ENCODE data around the gene FBXL14. TPM values are rescaled to one million over a fixed set of nuclear protein-coding genes. Genes with fewer than 3 reads are reported as not detected.

FBXL14 gene
- total RNA-seq, 3 donors from 2014 or later: 8.2 to 12.9 (median 8.5) TPM

DNA sequence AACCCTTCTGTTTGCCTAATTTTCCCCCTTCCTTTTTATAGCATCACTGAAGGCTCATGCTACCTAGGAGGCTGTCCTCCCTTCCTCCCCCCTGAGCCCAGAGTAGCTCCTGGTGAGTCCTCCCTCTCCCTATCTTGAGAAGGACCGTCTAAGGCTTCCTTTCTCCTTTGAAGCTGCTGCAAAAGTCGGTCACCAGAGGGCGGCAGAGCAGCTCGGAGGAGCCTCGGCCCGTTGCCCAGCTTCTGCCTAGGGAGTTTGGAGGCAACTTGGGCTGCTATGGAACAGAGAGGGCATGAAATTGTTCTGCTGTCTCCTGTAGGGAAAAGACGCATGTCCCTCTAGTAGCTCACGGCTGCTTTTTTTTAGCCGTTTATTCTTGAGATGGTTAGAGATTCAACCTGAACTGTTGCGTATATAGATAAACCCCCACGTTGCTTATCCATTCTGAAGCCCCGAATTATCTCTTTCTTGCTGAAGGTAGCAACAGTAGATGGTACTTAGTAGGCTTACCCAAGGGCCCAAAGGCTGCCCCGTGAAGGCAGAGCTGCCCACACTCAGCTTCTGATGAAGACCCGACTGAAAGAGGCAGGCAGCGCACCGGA lies 40.3 kb upstream of the FBXL14 start:
- H3K4me3 ChIP-seq: no peak overlapping the region
- intact Hi-C loops (cut with DNase I; ENCODE audit: low total_unique reads): no loop called here
- DNase-seq (ENCODE audit: low spot score in 2 of 2): peak; percentile 47 to 75
- no peaks in the 10 kb centered on the region for H3K27me3 ChIP-seq
- TF ChIP-seq POLR2AphosphoS5 (IDR thresholded peaks at IDR 0.05): no peak
- TF ChIP-seq, protein P1, sequence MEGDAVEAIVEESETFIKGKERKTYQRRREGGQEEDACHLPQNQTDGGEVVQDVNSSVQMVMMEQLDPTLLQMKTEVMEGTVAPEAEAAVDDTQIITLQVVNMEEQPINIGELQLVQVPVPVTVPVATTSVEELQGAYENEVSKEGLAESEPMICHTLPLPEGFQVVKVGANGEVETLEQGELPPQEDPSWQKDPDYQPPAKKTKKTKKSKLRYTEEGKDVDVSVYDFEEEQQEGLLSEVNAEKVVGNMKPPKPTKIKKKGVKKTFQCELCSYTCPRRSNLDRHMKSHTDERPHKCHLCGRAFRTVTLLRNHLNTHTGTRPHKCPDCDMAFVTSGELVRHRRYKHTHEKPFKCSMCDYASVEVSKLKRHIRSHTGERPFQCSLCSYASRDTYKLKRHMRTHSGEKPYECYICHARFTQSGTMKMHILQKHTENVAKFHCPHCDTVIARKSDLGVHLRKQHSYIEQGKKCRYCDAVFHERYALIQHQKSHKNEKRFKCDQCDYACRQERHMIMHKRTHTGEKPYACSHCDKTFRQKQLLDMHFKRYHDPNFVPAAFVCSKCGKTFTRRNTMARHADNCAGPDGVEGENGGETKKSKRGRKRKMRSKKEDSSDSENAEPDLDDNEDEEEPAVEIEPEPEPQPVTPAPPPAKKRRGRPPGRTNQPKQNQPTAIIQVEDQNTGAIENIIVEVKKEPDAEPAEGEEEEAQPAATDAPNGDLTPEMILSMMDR (IDR thresholded peaks at IDR 0.05): peak; percentile 18 to 58 (median 57)
- no peaks in the 10 kb centered on the region for H3K9me3 ChIP-seq
- no peak overlapping the region for H3K27ac ChIP-seq
- peaks cover 0 to 1% of the 10 kb centered on the region in 2 donors for H3K4me1 ChIP-seq
- no peaks in the 10 kb centered on the region for H3K36me3 ChIP-seq

DNA sequence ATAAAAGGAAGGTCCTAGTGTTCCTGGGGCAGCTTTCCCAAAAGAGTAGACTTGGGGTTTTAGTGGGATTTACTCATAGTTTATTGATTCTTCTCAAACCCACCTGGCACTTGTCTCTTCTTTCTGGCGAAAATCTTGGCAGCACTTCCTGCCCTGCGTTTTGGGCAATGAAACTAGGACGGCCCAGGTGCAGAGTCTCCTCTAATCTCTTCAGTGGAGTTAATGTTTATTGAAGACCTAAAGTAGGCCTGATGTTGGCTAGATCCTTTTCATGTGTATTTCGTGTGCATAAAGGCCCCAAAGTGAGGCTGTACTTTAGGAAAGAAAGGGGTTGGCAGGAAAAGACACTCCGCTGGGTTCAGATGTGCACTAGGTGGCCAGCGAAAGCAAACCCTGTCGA lies 39.8 kb upstream of the FBXL14 start:
- intact Hi-C loops (cut with DNase I; ENCODE audit: low total_unique reads): no loop called here
- H3K27me3 ChIP-seq: no peaks in the 10 kb centered on the region
- H3K9me3 ChIP-seq: no peaks in the 10 kb centered on the region
- no peak overlapping the region for H3K27ac ChIP-seq
- no peak overlapping the region for H3K4me3 ChIP-seq
- DNase-seq (ENCODE audit: low spot score in 2 of 2): no peak
- no peaks in the 10 kb centered on the region for H3K36me3 ChIP-seq
- peaks cover 0 to 4% of the 10 kb centered on the region in 2 donors for H3K4me1 ChIP-seq
- no peak for TF ChIP-seq POLR2A (IDR thresholded peaks at IDR 0.05)
- TF ChIP-seq, protein P1 (IDR thresholded peaks at IDR 0.05): no peak
- TF ChIP-seq POLR2AphosphoS5 (IDR thresholded peaks at IDR 0.05): no peak

DNA sequence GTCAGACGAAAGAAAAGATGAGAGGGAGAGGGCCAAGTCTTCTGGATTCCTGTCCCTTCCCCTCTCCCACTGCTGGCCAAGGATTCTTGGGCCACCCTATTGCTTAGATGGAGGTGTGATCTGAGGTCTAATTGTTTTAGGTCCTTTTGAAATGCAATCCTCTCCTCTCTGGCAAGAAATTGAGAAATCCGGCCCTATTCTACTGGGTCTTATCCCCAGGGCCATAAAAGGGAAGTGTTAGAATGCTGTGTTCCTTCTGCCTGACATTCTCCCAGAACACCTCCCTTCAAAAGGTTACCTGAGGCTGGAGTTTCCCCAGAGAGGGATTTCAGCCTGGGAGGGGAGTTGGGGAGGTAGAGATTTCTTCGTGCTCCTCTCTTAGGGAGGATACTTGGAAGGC lies 39.1 kb upstream of the FBXL14 start:
- no peak overlapping the region for H3K4me3 ChIP-seq
- peaks cover 0 to 4% of the 10 kb centered on the region in 2 donors for H3K4me1 ChIP-seq
- no peak for DNase-seq (ENCODE audit: low spot score in 2 of 2)
- intact Hi-C loops (cut with DNase I; ENCODE audit: low total_unique reads): no loop called here
- no peaks in the 10 kb centered on the region for H3K27me3 ChIP-seq
- no peak overlapping the region for H3K27ac ChIP-seq
- no peaks in the 10 kb centered on the region for H3K9me3 ChIP-seq
- TF ChIP-seq POLR2A (IDR thresholded peaks at IDR 0.05) (no peak), POLR2AphosphoS5 (IDR thresholded peaks at IDR 0.05) (no peak)
- TF ChIP-seq, protein P1 (IDR thresholded peaks at IDR 0.05): no peak
- no peaks in the 10 kb centered on the region for H3K36me3 ChIP-seq

DNA sequence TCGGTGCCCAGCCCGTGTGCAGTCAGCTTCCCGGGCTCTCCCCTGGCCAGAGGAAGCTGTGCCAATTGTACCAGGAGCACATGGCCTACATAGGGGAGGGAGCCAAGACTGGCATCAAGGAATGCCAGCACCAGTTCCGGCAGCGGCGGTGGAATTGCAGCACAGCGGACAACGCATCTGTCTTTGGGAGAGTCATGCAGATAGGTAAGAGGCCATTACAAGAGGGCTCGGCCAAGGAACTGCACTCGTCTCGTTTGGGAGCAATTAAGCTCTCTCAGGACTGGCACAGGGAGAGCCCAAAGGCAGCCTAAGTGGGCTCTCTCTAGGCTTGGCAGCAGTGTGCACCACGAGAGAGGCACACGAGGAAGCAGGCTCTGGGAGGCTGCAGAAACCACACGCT lies 38.3 kb upstream of the FBXL14 start:
- no peaks in the 10 kb centered on the region for H3K27me3 ChIP-seq
- no peak overlapping the region for H3K4me3 ChIP-seq
- H3K27ac ChIP-seq: no peak overlapping the region
- H3K36me3 ChIP-seq: no peaks in the 10 kb centered on the region
- intact Hi-C loops (cut with DNase I; ENCODE audit: low total_unique reads): no loop called here
- TF ChIP-seq, protein P1 (IDR thresholded peaks at IDR 0.05): no peak
- TF ChIP-seq POLR2A (IDR thresholded peaks at IDR 0.05): no peak
- peaks cover 0 to 4% of the 10 kb centered on the region in 2 donors for H3K4me1 ChIP-seq
- DNase-seq (ENCODE audit: low spot score in 2 of 2): no peak
- H3K9me3 ChIP-seq: no peaks in the 10 kb centered on the region

DNA sequence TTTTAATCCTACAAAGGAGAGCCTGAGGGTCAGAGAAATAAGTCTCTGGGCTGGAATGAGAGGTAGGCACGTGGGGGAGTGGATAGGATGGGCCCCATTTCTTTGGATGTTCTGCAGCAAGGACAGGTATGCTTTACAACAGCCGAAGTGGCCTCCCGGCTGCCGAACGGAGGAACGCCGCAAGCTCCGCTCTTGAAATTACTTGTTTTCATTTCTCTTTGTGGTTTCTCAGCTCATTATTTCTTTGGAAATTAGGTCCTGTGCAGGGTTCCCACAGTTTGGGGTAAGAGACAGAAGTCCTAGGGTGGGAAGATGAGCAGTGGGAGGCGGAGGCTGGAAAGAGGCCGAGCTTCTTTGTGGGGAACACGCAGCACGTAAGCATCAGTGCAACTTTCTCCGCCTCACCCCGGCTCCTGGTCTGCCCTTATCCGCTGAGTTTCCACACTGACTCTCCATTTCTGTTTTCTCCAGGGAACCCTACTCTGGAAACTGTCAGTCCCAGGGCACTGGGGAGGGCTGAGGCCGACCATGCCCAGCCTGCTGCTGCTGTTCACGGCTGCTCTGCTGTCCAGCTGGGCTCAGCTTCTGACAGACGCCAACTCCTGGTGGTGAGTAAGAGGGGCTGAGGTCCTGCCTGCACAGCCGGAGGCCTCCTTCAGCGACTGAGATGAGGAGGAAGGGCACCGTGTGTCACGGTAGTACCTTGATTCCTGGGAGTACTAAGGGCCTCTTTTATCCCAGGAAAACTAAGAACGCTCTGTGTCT lies 36.6 kb upstream of the FBXL14 start:
- H3K4me3 ChIP-seq: peak overlapping the region; percentile 50 to 80 (median 52)
- no peak for DNase-seq (ENCODE audit: low spot score in 2 of 2)
- peak overlapping the region; percentile 53 to 80 for H3K27ac ChIP-seq
- no peaks in the 10 kb centered on the region for H3K36me3 ChIP-seq
- TF ChIP-seq POLR2AphosphoS5 (IDR thresholded peaks at IDR 0.05): no peak
- TF ChIP-seq POLR2A (IDR thresholded peaks at IDR 0.05): no peak
- TF ChIP-seq, protein P1 (IDR thresholded peaks at IDR 0.05): no peak
- H3K4me1 ChIP-seq: peaks cover 0 to 4% of the 10 kb centered on the region in 2 donors
- intact Hi-C loops (cut with DNase I; ENCODE audit: low total_unique reads): no loop called here
- H3K9me3 ChIP-seq: no peaks in the 10 kb centered on the region
- no peaks in the 10 kb centered on the region for H3K27me3 ChIP-seq

Data from breast epithelium (tissue), 4 donors.